GM15510 (cell line): ENCODE data around the gene TBC1D2.

Experiments
- POLR2A ChIP-seq: IDR thresholded peaks from 3 replicates; pipeline ENCODE4 v1.6.1; 2011; ENCODE audit warnings: borderline replicate concordance; ENCODE audit not compliant: insufficient read length; ENCODE audit errors: extremely low read depth

The TBC1D2 gene

GRCh38 chr9:98280574-98280973 is 25.1 kb upstream of the TBC1D2 start:
- no peak for TF ChIP-seq POLR2A

- TF ChIP-seq POLR2A: no peak
These were observed 24.7 kb upstream of the TBC1D2 start for GRCh38 chr9:98280162-98280561.

GRCh38 chr9:98276907-98277469 is 21.5 kb upstream of the TBC1D2 start:
- TF ChIP-seq POLR2A: no peak

GRCh38 chr9:98275159-98275558 is 19.7 kb upstream of the TBC1D2 start:
- no peak for TF ChIP-seq POLR2A

GRCh38 chr9:98272083-98272482 is 16.6 kb upstream of the TBC1D2 start:
- TF ChIP-seq POLR2A: no peak

GRCh38 chr9:98271479-98271878 is 16.0 kb upstream of the TBC1D2 start:
- TF ChIP-seq POLR2A: no peak

- no peak for TF ChIP-seq POLR2A
These were observed 9.1 kb upstream of the TBC1D2 start for GRCh38 chr9:98264516-98264915.

GRCh38 chr9:98263482-98264357 is 8.3 kb upstream of the TBC1D2 start:
- TF ChIP-seq POLR2A: no peak

GRCh38 chr9:98263080-98263479 is 7.6 kb upstream of the TBC1D2 start:
- no peak for TF ChIP-seq POLR2A

- TF ChIP-seq POLR2A: no peak
These were observed 6.6 kb upstream of the TBC1D2 start for GRCh38 chr9:98262056-98262455.

- TF ChIP-seq POLR2A: no peak
These were observed 5.2 kb upstream of the TBC1D2 start for GRCh38 chr9:98260635-98261034.

- no peak for TF ChIP-seq POLR2A
These were observed 4.3 kb upstream of the TBC1D2 start for GRCh38 chr9:98259791-98260190.

- TF ChIP-seq POLR2A: no peak
These were observed 1.3 kb upstream of the TBC1D2 start for GRCh38 chr9:98256756-98257155.

GRCh38 chr9:98255061-98255577 is 330 bp downstream of the TBC1D2 start:
- TF ChIP-seq POLR2A: no peak

GRCh38 chr9:98254228-98255060 is 1.0 kb downstream of the TBC1D2 start:
- TF ChIP-seq POLR2A: no peak
